ENCODE data around the gene SPINT4.
"Not testable (repeated sequence)": the region's sequence is repeated elsewhere in the genome, so short reads cannot be mapped to it uniquely, and the experiment has no call there.

The SPINT4 gene

DNA sequence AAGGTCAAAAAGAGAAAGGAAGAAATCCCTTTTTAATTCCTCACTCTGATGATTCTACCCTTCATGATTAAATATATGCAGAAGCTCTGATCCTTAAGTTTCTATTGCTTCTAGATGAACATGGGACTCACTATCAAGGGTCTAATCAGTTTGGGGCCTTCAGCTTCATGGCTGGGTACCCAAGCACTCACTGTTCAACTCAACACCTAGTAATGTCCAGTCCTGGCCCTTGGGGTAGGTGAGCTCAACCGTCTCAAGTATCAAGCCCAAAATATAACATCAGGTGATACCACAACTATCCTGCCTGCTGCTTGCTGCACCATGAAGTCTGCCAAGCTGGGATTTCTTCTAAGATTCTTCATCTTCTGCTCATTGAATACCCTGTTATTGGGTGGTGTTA, at the start of gene SPINT4:
Gene SPINT4 (plus strand): TSS at position 301 of the 400 bp plus-strand sequence. CDS start 21 bp downstream, at position 322.
- no peak for DNase-seq (ENCODE audit: low spot score)

DNA sequence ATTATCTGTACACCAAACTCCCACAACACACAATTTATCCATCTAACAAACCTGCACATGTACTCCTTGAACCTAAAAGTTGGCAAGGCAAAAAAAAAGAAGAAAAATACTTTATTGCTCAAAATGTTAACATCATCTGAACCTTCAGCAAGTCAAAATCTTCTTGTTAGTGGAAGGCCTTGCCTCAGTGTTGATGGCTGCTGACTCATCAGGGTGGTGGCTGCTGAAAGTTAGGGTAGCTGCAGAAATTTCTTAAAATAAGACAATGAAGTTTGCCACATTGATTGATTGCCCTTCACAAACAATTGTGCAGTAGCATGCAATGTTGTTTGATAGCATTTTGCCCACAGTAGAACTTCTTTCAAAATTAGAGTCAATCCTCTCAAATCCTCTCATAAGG, 49.4 kb upstream of the SPINT4 start:
- DNase-seq (ENCODE audit: low spot score): no peak

DNA sequence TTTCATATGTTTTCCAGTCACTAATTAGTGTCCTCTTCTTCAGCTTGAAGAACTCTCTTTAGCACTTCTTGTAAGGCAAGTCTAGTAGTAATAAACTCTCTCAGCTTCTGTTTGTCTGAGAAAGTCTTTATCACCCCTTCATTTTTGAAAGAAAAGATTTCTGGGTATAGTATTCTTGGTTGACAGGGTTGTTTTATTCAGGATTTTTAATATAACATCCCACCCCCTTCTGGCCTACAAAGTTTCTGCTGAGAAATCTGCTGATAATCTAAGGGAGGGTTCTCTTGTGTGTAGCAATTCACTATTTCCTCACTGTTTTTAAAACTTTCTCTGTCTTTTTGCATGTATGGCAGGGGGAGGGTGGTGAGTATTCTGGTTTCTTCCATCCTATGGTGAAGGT, 42.5 kb upstream of the SPINT4 start:
- no peak for DNase-seq (ENCODE audit: low spot score)

DNA sequence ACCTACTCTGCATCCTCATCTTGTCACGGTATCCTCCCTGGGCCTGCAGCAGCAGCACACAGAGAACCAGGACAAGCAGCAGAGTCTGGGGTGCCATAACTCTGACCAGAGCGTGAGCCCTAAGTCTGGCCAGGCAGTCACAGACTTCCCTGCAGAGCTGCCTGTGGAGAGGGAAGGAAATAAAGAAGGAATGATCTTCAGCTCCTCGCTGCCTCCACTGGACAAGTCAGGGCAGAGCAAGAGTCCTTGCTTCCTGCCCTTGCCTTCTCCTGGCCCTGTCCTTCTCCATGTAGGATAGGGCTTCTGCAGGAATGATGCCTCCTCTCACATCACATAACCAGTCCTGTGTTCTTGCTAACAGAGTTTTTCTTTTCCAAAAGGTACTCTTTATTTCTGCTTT, 36.3 kb upstream of the SPINT4 start:
- no peak for DNase-seq (ENCODE audit: low spot score)

DNA sequence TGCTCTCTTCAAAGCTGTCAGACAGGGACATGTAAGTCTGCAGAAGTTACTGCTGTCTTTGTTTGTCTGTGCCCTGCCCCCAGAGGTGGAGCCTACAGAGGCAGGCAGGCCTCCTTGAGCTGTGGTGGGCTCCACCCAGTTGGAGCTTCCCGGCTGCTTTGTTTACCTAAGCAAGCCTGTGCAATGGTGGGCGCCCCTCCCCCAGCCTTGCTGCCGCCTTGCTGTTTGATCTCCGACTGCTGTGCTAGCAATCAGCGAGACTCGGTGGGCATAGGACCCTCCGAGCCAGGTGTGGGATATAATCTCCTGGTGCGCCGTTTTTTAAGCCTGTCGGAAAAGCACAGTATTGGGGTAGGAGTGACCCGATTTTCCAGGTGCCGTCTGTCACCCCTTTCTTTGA, 28.8 kb upstream of the SPINT4 start:
- DNase-seq (ENCODE audit: low spot score): not testable (repeated sequence)

DNA sequence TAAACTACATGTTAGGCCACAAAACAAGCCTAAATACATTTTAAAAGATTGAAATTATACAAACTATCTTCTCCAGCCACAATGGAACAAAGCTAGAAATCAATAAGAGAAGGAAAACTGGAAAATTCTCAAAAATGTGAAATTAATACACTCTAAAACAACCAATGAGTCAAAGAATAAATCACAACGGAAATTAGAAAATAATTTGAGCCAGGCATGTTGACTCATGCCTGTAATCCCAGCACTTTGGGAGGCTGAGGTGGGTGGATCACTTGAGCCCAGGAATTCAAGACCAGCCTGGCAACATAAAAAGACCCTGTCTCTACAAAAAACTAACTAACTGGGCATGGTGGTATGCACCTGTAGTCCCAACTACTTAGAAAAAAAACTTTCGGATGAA, 26.7 kb upstream of the SPINT4 start:
- no peak for DNase-seq (ENCODE audit: low spot score)

DNA sequence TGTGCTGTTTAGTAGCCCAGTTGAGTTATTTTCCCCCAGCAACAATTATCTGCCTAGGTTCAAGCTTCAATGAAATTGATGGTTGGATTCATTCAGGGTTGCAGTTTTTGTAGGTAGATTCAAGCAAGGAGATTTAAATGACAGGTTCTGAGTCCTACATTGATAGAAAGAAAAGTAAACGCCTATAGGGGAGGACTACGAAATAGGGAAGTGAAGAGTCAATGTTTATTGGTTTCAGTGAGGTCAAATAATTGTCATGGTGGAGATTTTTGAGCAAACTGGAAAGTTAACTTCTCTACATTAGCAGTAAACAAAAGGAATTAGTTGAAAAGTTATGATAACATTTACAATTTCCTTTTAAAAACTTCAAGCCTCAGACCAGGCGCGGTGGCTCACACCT, 21.0 kb upstream of the SPINT4 start:
- DNase-seq (ENCODE audit: low spot score): no peak

DNA sequence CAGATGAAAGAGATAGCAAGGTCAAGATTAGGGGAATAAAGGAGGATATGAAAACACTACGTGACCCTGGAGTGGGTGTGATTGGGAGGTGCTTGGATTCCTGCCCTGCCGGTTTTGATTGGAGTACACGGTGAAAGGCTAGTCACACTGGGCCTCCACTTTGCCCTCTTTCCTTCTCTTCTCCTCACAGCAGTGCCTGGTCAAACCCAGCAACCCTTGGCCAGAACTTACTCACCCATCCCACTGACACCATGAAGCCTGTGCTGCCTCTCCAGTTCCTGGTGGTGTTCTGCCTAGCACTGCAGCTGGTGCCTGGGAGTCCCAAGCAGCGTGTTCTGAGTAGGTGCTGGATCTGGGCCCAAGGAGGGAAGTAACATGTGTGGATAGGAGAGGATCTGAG, 20.3 kb upstream of the SPINT4 start, which contains the start of gene WFDC13:
Gene WFDC13 (plus strand): TSS at position 166 of the 400 bp plus-strand sequence. CDS start 86 bp downstream, at position 252.
- no peak for DNase-seq (ENCODE audit: low spot score)

DNA sequence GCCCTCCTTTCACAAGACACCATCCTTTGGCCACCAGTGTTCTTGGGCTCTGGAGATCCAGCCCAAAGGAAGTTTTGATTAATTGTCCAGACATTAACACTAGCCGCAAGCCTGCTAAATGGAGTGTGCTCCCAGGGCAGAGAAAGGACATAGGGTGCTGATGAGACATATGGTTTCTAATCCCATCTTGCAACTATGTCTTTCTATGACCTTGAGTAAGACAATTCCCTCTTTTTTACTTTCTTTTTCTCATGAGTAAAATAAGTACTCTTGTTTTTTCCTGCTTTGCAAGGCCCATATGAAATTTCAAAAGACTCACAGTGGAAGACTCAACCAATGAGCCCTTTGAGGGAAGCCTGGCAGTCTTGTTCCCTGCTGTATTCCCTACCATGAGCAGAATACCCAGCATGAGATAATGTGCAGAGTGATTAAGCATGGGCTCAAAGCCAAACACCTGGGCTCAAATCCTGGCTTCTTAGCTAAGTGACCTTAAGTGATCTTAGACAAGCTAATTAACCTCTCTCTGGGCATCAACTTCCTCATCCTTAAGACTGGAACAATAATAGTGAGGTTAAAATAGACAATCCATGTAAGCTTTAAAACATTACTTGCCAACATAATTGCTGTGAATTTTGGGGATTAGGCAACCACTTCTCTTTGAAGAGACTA, 17.0 kb upstream of the SPINT4 start, which contains the start of gene WFDC10B:
Gene WFDC10B (minus strand): TSS at position 51 of the 669 bp plus-strand sequence. CDS start 19,027 bp downstream, outside the sequence.
- peak; percentile 54 for DNase-seq (ENCODE audit: low spot score)

DNA sequence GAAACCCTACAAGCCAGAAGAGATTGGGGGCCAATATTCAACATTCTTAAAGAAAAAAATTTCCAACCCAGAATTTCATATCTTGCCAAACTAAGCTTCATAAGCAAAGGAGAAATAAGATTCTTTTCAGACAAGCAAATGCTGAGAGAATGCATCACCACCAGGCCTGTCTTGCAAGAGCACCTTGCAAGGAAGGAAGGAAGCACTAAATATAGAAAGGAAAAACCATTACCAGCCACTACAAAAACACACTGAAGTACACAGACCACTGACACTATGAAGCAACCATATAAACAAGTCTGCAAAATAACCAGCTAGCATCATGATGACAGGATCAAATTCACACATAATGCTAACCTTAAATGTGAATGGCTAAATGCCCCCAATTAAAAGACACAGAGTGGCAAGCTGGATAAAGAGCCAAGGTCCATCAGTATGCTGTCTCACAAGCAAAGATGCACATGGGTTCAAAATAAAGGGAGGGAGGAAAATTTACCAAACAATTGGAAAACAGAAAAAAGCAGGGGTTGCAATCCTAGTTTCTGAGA, 5.9 kb upstream of the SPINT4 start:
- DNase-seq (ENCODE audit: low spot score): not testable (repeated sequence)

DNA sequence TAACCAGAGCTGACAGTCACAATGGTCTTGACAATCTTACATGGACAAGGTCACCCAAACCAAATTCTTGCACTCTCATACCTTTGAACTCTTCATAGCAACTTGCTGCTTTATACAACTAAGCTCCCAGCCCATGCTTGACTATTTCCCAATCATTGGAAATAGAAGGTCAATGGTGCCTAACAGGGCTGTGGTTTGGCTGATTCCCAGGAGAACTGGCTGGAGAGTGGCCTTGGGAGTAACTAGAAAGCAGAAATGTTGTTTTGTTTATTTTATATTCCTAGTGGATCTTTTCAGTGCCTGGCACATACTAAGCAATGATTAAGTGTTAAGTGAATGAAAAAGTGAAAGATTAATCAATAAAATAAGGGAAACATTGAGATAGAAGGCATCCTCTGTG, 3.0 kb downstream of the SPINT4 start:
- no peak for DNase-seq (ENCODE audit: low spot score)

DNA sequence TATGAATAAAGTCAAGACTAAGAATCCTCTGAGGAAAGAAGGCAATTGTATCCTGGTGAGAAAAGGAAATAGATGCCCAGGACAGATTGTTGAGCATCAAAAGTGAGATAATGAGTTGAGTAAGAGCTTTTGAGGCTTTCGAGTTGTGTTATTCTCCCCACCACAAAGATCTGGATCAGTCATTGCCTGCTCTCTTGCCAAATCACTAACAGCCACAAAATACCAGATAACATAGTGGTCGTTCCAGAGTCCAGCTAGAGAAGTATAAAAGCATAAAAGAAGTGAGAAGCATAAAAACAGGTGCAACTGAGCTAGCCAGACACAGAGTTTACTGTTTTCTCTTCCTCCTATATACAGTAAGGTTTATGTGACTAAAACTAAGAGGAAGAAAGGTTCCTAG, 4.9 kb downstream of the SPINT4 start:
- DNase-seq (ENCODE audit: low spot score): no peak

DNA sequence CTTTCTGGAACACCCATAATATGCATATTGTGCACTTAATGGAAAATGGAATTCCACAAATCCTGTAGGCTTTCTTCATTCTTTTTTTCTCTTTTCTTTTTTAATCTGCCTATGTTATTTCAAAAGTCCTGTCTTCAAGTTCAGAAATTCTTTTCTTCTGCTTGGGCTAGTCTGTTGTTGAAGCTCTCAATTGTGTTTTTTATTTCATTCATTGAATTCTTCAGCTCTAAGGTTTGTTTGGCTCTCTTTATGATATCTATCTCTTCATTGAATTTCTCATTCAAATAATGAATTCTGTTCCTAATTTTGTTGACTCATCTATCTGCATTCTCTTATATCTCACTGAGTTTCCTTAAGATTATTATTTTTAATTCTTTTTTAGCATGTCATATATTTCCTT, 10.1 kb downstream of the SPINT4 start:
- no peak for DNase-seq (ENCODE audit: low spot score)

DNA sequence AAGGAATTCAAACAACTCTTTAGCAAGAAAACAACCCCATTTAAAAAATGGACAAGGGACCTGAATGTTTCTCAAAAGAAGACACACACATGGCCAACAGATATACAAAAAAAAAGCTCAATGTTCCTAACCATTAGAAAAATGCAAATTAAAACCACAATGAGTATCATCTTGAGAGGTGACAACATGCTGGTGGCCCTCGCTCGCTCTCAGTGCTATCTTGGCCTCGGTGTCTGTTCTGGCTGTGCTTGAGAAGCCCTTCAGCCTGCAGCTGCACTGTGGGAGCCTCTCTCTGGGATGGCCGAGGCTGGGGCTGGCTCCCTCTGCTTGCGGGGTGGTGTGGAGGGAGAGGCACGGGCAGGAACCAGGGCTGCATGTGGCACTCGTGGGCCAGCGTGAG, 13.4 kb downstream of the SPINT4 start:
- no peak for DNase-seq (ENCODE audit: low spot score)

DNA sequence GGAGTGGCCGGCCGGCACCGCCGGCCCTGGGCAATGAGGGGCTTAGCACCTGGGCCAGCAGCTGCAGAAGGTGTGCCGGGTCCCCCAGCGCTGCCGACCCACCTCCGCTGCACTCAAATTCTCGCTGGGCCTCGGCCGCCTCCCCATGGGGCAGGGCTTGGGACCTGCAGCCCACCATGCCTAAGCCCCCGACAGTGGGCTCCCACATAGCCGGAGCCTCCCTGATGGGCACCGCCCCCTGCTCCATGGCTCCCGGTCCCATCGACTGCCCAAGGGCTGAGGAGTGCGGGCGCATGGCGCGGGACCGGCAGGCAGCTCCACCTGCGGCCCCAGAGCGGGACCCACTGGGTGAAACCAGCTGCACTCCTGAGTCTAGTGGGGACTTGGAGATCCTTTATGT, 13.8 kb downstream of the SPINT4 start:
- DNase-seq (ENCODE audit: low spot score): no peak

DNA sequence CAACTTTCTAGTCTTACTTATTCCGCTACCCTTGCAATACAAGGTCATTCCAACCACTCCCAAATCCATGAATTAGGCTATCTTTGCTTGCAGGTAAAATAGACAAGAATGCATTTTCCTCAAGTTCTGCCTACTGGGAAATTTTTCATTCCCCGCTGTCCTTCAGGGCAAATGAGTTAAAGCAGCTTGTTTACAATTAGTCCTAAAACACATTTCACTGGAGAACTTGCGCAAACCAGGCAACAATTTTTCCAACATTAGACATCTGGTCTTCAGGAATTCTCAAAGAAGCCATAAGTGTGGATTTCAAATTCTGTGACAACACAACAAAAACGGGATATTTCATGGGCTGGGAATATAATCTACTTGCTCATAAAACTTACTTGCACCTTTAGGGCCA, 20.4 kb downstream of the SPINT4 start:
- no peak for DNase-seq (ENCODE audit: low spot score)

DNA sequence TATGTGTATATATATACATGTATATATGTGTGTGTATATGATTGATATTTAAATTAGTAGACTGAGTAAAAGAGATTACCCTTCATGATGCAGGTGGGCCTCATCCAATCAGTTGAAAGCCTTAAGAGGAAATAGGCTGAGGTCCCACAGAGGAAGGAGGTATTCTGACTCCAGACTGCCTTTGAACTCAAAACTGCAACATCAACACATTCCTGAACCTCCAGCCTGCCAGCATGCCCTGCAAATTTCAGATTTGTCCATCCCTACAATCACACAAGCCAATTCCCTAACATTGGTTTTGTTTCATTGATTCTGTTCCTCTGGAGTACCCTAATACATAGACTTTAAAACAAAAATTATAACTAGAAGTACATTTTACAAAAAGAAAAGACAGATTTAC, 22.9 kb downstream of the SPINT4 start:
- no peak for DNase-seq (ENCODE audit: low spot score)

DNA sequence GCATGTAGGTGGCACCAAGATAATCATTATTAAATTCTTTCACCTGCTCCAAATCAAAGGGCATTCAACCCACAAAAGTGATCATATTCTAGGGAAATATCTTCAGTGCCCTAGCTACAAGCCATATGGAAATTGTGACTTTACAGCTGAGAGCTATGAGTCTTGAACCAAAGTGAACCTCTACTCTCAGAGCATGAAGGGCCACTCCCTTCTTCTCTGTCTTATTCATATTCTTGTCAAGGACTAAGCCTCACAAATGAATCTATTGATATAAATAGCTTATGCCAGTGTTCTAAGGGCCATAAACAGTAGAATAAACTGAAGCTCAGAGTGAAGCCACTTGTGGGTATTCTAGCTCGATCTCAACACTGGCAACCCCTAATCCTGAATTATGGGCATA, 29.6 kb downstream of the SPINT4 start:
- no peak for DNase-seq (ENCODE audit: low spot score)

DNA sequence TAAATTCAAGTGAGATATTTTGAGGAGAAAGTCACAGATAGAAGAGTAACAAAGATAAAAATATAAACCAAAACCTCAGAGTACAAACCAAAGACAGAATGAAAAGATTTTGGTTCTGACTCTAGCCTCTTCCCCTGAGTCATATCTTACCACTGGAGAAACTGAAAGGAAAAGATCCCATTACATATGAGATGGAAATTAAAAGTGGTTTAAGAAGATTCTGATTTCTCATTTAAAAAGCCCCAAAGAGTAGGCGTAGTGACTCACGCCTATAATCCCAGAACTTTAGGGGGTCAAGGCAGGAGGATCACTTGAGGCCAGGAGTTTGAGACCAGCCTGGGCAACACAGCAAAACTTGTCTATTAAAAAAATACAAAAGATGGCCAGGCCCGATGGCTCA, 30.6 kb downstream of the SPINT4 start:
- DNase-seq (ENCODE audit: low spot score): no peak

DNA sequence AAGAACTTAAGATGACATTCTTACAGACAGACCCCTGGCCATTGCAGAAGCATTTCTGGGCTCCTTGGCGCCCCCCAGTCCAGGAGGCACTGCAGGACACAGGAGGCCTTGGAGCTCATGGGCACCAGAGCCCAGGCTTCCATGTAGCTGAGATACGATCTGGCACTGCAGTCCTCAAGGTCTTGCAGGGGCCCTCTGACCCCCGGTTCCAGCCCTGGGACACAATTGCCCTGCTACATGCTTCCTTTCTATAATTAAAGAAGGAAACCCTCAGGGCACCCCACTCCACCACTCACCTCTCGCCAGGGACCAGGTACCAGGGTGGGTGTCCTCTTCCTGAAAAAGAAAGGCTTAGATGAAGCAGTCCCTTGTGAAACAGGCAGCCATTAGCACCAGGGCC, 35.9 kb downstream of the SPINT4 start:
- no peak for DNase-seq (ENCODE audit: low spot score)

DNA sequence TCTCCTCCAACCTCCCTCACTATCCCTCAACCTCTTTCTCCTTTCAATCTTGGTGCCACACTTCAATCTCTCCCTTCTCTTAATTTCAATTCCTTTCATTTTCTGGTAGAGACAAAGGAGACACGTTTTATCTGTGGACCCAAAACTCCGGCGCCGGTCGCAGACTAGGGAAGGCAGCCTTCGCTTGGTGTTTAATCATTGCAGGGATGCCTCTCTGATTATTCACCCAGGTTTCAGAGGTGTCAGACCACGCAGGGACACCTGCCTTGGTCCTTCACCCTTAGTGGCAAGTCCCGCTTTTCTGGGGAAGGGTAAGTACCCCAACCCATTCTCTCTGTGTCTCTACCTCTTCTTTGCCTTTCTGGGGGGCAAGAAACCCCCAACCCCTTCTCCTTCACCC, 37.8 kb downstream of the SPINT4 start:
- DNase-seq (ENCODE audit: low spot score): not testable (repeated sequence)

DNA sequence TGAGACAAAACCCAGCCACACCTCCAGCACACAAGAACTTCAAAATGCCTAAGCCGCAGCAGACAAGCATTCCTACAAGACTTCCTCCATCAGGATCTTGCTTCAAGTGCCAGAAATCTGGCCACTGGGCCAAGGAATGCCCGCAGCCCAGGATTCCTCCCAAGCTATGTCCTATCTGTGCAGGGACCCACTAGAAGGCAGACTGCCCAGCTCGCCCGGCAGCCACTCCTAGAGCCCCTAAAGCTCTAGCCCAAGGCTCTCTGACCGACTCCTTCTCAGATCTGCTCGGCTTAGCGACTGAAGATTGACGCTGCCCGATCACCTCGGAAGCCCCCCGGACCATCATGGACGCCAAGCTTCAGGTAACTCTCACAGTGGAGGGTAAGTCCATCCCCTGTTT, 39.8 kb downstream of the SPINT4 start:
- not testable (repeated sequence) for DNase-seq (ENCODE audit: low spot score)

DNA sequence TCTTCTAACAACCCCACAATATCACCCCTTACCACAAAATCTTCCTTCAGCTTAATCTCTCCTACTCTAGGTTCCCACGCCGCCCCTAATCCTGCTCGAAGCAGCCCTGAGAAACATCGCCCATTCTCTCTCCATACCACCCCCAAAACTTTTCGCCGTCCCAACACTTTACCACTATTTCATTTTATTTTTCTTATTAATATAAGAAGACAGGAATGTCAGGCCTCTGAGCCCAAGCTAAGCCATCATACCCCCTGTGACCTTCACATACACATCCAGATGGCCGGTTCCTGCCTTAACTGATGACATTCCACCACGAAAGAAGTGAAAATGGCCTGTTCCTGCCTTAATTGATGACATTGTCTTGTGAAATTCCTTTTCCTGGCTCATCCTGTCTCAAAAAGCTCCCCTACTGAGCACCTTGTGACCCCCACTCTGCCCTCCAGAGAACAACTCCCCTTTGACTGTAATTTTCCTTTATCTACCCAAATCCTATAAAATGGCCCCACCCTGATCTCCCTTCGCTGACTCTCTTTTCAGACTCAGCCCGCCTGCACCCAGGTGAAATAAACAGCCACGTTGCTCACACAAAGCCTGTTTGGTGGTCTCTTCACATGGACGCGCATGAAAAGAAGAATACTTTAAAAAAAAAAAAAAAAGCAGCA, 42.6 kb downstream of the SPINT4 start:
- not testable (repeated sequence) for DNase-seq (ENCODE audit: low spot score)

Measured in D341Med (cell line).